H9 (cell line): ENCODE measurements around the gene RPL9. TPM values are rescaled to one million over a fixed set of nuclear protein-coding genes. Genes with fewer than 3 reads are reported as not detected.

Experiments
- DNase-seq: peaks from one replicate; pipeline ENCODE4 v3.0.0-alpha.2; 2017
- H2AFZ ChIP-seq: one replicate; pipeline ENCODE4 v1.6.1; 2013; ENCODE audit warnings: mild to moderate bottlenecking, low read length, control low read depth, moderate library complexity
- H2AK5ac ChIP-seq: 2 replicates; pipeline ENCODE4 v1.6.1; 2013; ENCODE audit warnings: low read length, control low read depth, mixed read lengths; ENCODE audit not compliant: insufficient read length
- H2BK120ac ChIP-seq: one replicate; pipeline ENCODE4 v1.6.1; 2013; ENCODE audit warnings: low read depth, mild to moderate bottlenecking, low read length, control low read depth, inconsistent platforms; ENCODE audit not compliant: poor library complexity, severe bottlenecking
- H2BK12ac ChIP-seq: 2 replicates; pipeline ENCODE4 v1.6.1; 2013; ENCODE audit warnings: low read length, control low read depth, mixed read lengths, low read depth; ENCODE audit not compliant: insufficient read length
- H2BK15ac ChIP-seq: 2 replicates; pipeline ENCODE4 v1.6.1; 2013; ENCODE audit warnings: low read depth, low read length, control low read depth
- H2BK20ac ChIP-seq: one replicate; pipeline ENCODE4 v1.6.1; 2013; ENCODE audit warnings: low read depth, mild to moderate bottlenecking, low read length, control low read depth, inconsistent platforms; ENCODE audit not compliant: poor library complexity, severe bottlenecking
- H2BK5ac ChIP-seq: 2 replicates; pipeline ENCODE4 v1.6.1; 2013; ENCODE audit warnings: low read length, control low read depth, mixed read lengths; ENCODE audit not compliant: insufficient read length
- H3K14ac ChIP-seq: 2 replicates; pipeline ENCODE4 v1.6.1; 2013; ENCODE audit warnings: low read length, control low read depth; ENCODE audit not compliant: insufficient read depth
- H3K18ac ChIP-seq: 2 replicates; pipeline ENCODE4 v1.6.1; 2013; ENCODE audit warnings: low read depth, mild to moderate bottlenecking, mixed read lengths, low read length, control low read depth; ENCODE audit not compliant: insufficient read length
- H3K23ac ChIP-seq: 2 replicates; pipeline ENCODE4 v1.6.1; 2013; ENCODE audit warnings: low read length, control low read depth, mixed read lengths, low read depth; ENCODE audit not compliant: insufficient read length
- H3K23me2 ChIP-seq: 2 replicates; pipeline ENCODE4 v1.6.1; 2013; ENCODE audit warnings: low read depth, mild to moderate bottlenecking, mixed read lengths, low read length, control low read depth; ENCODE audit not compliant: insufficient read length, poor library complexity, severe bottlenecking
- H3K27ac ChIP-seq: 2 replicates; pipeline ENCODE4 v1.5.1; 2013; ENCODE audit warnings: low read length, control low read depth, mixed read lengths, low read depth; ENCODE audit not compliant: insufficient read length
- H3K27me3 ChIP-seq: 2 replicates; pipeline ENCODE4 v1.6.1; 2013; ENCODE audit warnings: low read length, control low read depth, inconsistent platforms; ENCODE audit not compliant: insufficient read depth
- H3K4ac ChIP-seq: 2 replicates; pipeline ENCODE4 v1.6.1; 2013; ENCODE audit warnings: low read depth, mild to moderate bottlenecking, control low read depth, inconsistent platforms, low read length, moderate library complexity
- H3K4me1 ChIP-seq: 2 replicates; pipeline ENCODE4 v1.6.1; 2013; ENCODE audit warnings: low read length, control low read depth, inconsistent platforms; ENCODE audit not compliant: insufficient read depth
- H3K4me2 ChIP-seq: 2 replicates; pipeline ENCODE4 v1.6.1; 2013; ENCODE audit warnings: low read length, control low read depth, mixed read lengths; ENCODE audit not compliant: insufficient read length, insufficient read depth
- H3K56ac ChIP-seq: 2 replicates; pipeline ENCODE4 v1.6.1; 2013; ENCODE audit warnings: low read depth, mild to moderate bottlenecking, mixed read lengths, low read length, control low read depth; ENCODE audit not compliant: insufficient read length
- H3K79me1 ChIP-seq: 2 replicates; pipeline ENCODE4 v1.6.1; 2013; ENCODE audit warnings: low read depth, mild to moderate bottlenecking, moderate library complexity, low read length, control low read depth, inconsistent platforms; ENCODE audit not compliant: insufficient read depth, poor library complexity, severe bottlenecking
- H3K79me2 ChIP-seq: 2 replicates; pipeline ENCODE4 v1.6.1; 2013; ENCODE audit warnings: low read length, control low read depth, inconsistent platforms; ENCODE audit not compliant: insufficient read depth
- H3K9ac ChIP-seq: 2 replicates; pipeline ENCODE4 v1.6.1; 2013; ENCODE audit warnings: low read length, control low read depth, mixed read lengths; ENCODE audit not compliant: insufficient read length; ENCODE audit errors: extremely low read depth
- H3K9me3 ChIP-seq: one replicate; pipeline ENCODE4 v1.6.1; 2013; ENCODE audit warnings: low read depth, low read length, inconsistent platforms; ENCODE audit not compliant: control insufficient read depth
- H3T11ph ChIP-seq: one replicate; pipeline ENCODE4 v1.6.1; 2013; ENCODE audit warnings: mild to moderate bottlenecking, low read length, control low read depth, inconsistent platforms
- H4K20me1 ChIP-seq: one replicate; pipeline ENCODE4 v1.6.1; 2013; ENCODE audit not compliant: control insufficient read depth, insufficient read length, insufficient read depth
- H4K5ac ChIP-seq: 2 replicates; pipeline ENCODE4 v1.6.1; 2013; ENCODE audit warnings: low read depth, mild to moderate bottlenecking, mixed read lengths, low read length, control low read depth; ENCODE audit not compliant: insufficient read length
- H4K8ac ChIP-seq: replicated peaks from 2 replicates; pipeline ENCODE4 v1.6.1; 2013; ENCODE audit warnings: low read length, control low read depth, mixed read lengths, low read depth; ENCODE audit not compliant: insufficient read length
- H4K91ac ChIP-seq: 2 replicates; pipeline ENCODE4 v1.6.1; 2013; ENCODE audit warnings: low read depth, mild to moderate bottlenecking, moderate library complexity, mixed read lengths, low read length, control low read depth; ENCODE audit not compliant: insufficient read length
- H3K27ac Mint-ChIP-seq, 3 experiments: 2 replicates in 2 of 3; 3 replicates in 1 of 3; pipeline ENCODE4 v1.8.0; 2020 to 2021; ENCODE audit warnings: mixed read lengths in 3 of 3, mild to moderate bottlenecking in 1 of 3, moderate library complexity in 1 of 3
- H3K27me3 Mint-ChIP-seq: 2 replicates; pipeline ENCODE4 v1.8.0; 2021; ENCODE audit warnings: low read depth, mild to moderate bottlenecking, moderate library complexity, mixed read lengths
- H3K36me3 Mint-ChIP-seq, 3 experiments: 2 replicates in 2 of 3; 3 replicates in 1 of 3; pipeline ENCODE4 v1.8.0; 2020 to 2021; ENCODE audit warnings: low read depth in 3 of 3, mixed read lengths in 3 of 3; ENCODE audit not compliant: insufficient read depth in 1 of 3
- H3K4me1 Mint-ChIP-seq, 2 experiments: 2 replicates each; pipeline ENCODE4 v1.8.0; 2020; ENCODE audit warnings: mixed read lengths in 2 of 2
- H3K4me3 Mint-ChIP-seq, 2 experiments: 2 replicates in 1 of 2; 3 replicates in 1 of 2; pipeline ENCODE4 v1.8.0; 2020 to 2021; ENCODE audit warnings: mild to moderate bottlenecking in 2 of 2, mixed read lengths in 2 of 2, moderate library complexity in 1 of 2
- H3K9me3 Mint-ChIP-seq, 2 experiments: 2 replicates in 1 of 2; 3 replicates in 1 of 2; pipeline ENCODE4 v1.8.0; 2020; ENCODE audit warnings: mild to moderate bottlenecking in 2 of 2, mixed read lengths in 2 of 2, moderate library complexity in 1 of 2
- WGBS: extraction: QIAGEN DNeasy Blood & Tissue Kit; methylation state at CpG from one replicate; pipeline ENCODE4 v1.1.7; 2013; ENCODE audit warnings: missing lambda C conversion rate, low lambda C conversion rate, mixed read lengths; ENCODE audit not compliant: insufficient read length; ENCODE audit errors: extremely low coverage; 5-methylcytosine and 5-hydroxymethylcytosine counted together
- microRNA-seq: library from miRNA; unstranded; fragments of <30 nt; microRNA quantifications from one replicate; pipeline ENCODE4, GENCODE V29; 2020; ENCODE audit warnings: borderline microRNAs expressed
- total RNA-seq: library from RNA; stranded (reverse); gene quantifications from 2 replicates; pipeline ENCODE4 v1.2.1, GENCODE V29; 2021
- TF ChIP-seq, protein P1 (sequence below): fragments of 200-600 bp; sonication (generic); conservative IDR thresholded peaks from 3 replicates; pipeline ENCODE4 v1.8.0; 2021; ENCODE audit warnings: antibody characterized with exemption, mild to moderate bottlenecking

Gene RPL9
- total RNA-seq, 1 experiment from 2014 or later = 1,888 TPM

DNA sequence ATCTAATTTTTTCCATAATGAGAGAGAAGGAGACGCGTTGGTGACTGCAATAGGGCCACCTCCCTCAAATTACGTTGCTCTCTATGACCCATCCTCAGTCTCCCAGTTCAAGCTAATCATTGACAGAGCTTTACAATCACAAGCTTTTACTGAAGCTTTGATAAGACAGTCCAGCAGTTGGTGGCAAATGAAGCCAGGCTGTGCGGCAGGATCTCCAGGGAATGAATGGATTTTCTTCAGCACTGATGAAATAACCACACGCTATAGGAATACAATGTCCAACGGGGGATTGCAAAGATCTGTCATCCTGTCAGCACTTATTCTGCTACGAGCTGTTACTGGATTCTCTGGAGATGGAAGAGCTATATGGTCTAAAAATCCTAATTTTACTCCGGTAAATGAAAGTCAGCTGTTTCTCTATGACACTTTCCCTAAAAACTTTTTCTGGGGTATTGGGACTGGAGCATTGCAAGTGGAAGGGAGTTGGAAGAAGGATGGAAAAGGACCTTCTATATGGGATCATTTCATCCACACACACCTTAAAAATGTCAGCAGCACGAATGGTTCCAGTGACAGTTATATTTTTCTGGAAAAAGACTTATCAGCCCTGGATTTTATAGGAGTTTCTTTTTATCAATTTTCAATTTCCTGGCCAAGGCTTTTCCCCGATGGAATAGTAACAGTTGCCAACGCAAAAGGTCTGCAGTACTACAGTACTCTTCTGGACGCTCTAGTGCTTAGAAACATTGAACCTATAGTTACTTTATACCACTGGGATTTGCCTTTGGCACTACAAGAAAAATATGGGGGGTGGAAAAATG, 51.7 kb downstream of the RPL9 start, which contains the start of gene KLB:
TSS of gene KLB (plus strand) at position 168 of the 821 bp plus-strand sequence. CDS start at position 188, 20 bp downstream.
- no peaks in the 10 kb centered on the region for H3K27me3 Mint-ChIP-seq
- Histone ChIP-seq H3K27me3 (no peaks in the 10 kb centered on the region), H2AFZ (no peak within 1 kb of the TSS), H2BK20ac (no peak within 1 kb of the TSS), H3T11ph (no peak within 1 kb of the TSS), H3K4ac (no peak within 1 kb of the TSS), H4K5ac (no peak within 1 kb of the TSS), H2BK15ac (no peak within 1 kb of the TSS), H4K91ac (no peak within 1 kb of the TSS), H4K8ac (no peak within 1 kb of the TSS), H3K9me3 (no peaks in the 10 kb centered on the region), H3K79me2 (no peaks in the 10 kb centered on the region), H3K56ac (no peak within 1 kb of the TSS), H3K4me2 (no peak within 1 kb of the TSS), H3K23ac (no peak within 1 kb of the TSS), H3K9ac (no peak within 1 kb of the TSS), H2BK5ac (no peak within 1 kb of the TSS), H2BK12ac (no peak within 1 kb of the TSS), H4K20me1 (no peaks in the 10 kb centered on the region), H3K27ac (no peak within 1 kb of the TSS), H3K4me1 (no peaks in the 10 kb centered on the region), H2AK5ac (no peak within 1 kb of the TSS), H3K79me1 (no peaks in the 10 kb centered on the region), H3K18ac (no peak within 1 kb of the TSS), H3K23me2 (no peaks in the 10 kb centered on the region), H2BK120ac (no peak within 1 kb of the TSS), H3K14ac (no peak within 1 kb of the TSS)
- no CpG with 5 or more reads among the region's 12 CpGs for WGBS
- no peak for DNase-seq
- H3K9me3 Mint-ChIP-seq = no peaks in the 10 kb centered on the region
- no peaks in the 10 kb centered on the region for H3K36me3 Mint-ChIP-seq
- H3K4me1 Mint-ChIP-seq = no peaks in the 10 kb centered on the region
- no peak within 1 kb of the TSS for H3K4me3 Mint-ChIP-seq
- TF ChIP-seq, protein P1, sequence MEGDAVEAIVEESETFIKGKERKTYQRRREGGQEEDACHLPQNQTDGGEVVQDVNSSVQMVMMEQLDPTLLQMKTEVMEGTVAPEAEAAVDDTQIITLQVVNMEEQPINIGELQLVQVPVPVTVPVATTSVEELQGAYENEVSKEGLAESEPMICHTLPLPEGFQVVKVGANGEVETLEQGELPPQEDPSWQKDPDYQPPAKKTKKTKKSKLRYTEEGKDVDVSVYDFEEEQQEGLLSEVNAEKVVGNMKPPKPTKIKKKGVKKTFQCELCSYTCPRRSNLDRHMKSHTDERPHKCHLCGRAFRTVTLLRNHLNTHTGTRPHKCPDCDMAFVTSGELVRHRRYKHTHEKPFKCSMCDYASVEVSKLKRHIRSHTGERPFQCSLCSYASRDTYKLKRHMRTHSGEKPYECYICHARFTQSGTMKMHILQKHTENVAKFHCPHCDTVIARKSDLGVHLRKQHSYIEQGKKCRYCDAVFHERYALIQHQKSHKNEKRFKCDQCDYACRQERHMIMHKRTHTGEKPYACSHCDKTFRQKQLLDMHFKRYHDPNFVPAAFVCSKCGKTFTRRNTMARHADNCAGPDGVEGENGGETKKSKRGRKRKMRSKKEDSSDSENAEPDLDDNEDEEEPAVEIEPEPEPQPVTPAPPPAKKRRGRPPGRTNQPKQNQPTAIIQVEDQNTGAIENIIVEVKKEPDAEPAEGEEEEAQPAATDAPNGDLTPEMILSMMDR = no peak
- no peak within 1 kb of the TSS for H3K27ac Mint-ChIP-seq

Small RNA genes within 50 kb of the gene (microRNA-seq; reads per million reads assigned to microRNA genes)
- not detected for gene MIR5591

Other genes with a start within 250 kb of the RPL9 start
- 56.8 and 61.1 TPM in 2 replicates for gene RFC1, start 92.6 kb downstream of the RPL9 start, total RNA-seq
- 0.07 TPM in 2 replicates for gene KLB, start 52.0 kb downstream of the RPL9 start, total RNA-seq
- gene LIAS, start 134 bp upstream of the RPL9 start, total RNA-seq = 18.5 and 19.9 TPM in 2 replicates
- 104 and 109 TPM in 2 replicates for gene UGDH, start 68.5 kb upstream of the RPL9 start, total RNA-seq
- 19.4 and 21.3 TPM in 2 replicates for gene SMIM14, start 179.9 kb upstream of the RPL9 start, total RNA-seq
- gene UBE2K, start 239.2 kb upstream of the RPL9 start, total RNA-seq = 151 TPM in 2 replicates